T-helper 2 cell treated with Interferon-gamma antibody and Interleukin-4, amounts not matched to agents 5 μg/mL and 100 μg/mL, for 36 hours (primary cell): ENCODE measurements around the gene GPC3.
A peak's percentile ranks its signal among the peaks of the same experiment; 100 is the strongest.

Experiments used
- DNase-seq: peaks from one replicate; pipeline ENCODE4 v3.0.0; 2021; ENCODE audit warnings: low spot score
- H3K27ac Mint-ChIP-seq: one replicate; pipeline ENCODE4 v1.8.0; 2021; ENCODE audit warnings: mild to moderate bottlenecking, mixed read lengths
- H3K27me3 Mint-ChIP-seq: one replicate; pipeline ENCODE4 v1.8.0; 2021; ENCODE audit warnings: low read depth, mixed read lengths
- H3K36me3 Mint-ChIP-seq: one replicate; pipeline ENCODE4 v1.8.0; 2021; ENCODE audit warnings: low read depth, mixed read lengths
- H3K4me1 Mint-ChIP-seq: one replicate; pipeline ENCODE4 v1.8.0; 2021; ENCODE audit warnings: low read depth, mixed read lengths
- H3K4me3 Mint-ChIP-seq: one replicate; pipeline ENCODE4 v1.8.0; 2022; ENCODE audit warnings: mild to moderate bottlenecking, moderate library complexity, mixed read lengths
- H3K9me3 Mint-ChIP-seq: one replicate; pipeline ENCODE4 v1.8.0; 2021; ENCODE audit warnings: mixed read lengths

GPC3 gene

DNA sequence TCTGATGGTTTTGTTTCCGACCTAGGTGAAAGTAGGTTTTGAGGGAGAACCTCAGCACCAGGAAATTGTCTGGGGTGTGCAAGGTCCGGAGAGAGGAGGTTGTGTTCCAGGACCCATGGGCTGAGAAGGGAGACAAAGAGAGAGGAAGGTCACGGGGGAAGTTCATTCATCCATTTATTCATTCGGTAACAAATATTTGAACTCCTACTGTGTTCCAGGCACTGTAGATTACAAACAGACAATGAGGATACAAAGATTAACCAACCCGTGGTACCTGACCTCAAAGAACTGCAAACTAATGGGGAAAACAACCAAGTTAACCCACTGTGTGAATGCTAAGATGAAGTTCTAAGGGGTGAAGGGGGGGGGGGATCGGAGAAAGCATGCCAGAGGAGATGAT, 1.8 kb upstream of the GPC3 start:
- no peak overlapping the region for H3K27ac Mint-ChIP-seq
- no peaks in the 10 kb centered on the region for H3K9me3 Mint-ChIP-seq
- DNase-seq: no peak
- peaks cover 31% of the 10 kb centered on the region for H3K27me3 Mint-ChIP-seq
- peaks cover 3% of the 10 kb centered on the region for H3K4me1 Mint-ChIP-seq
- no peaks in the 10 kb centered on the region for H3K36me3 Mint-ChIP-seq
- H3K4me3 Mint-ChIP-seq: no peak overlapping the region

DNA sequence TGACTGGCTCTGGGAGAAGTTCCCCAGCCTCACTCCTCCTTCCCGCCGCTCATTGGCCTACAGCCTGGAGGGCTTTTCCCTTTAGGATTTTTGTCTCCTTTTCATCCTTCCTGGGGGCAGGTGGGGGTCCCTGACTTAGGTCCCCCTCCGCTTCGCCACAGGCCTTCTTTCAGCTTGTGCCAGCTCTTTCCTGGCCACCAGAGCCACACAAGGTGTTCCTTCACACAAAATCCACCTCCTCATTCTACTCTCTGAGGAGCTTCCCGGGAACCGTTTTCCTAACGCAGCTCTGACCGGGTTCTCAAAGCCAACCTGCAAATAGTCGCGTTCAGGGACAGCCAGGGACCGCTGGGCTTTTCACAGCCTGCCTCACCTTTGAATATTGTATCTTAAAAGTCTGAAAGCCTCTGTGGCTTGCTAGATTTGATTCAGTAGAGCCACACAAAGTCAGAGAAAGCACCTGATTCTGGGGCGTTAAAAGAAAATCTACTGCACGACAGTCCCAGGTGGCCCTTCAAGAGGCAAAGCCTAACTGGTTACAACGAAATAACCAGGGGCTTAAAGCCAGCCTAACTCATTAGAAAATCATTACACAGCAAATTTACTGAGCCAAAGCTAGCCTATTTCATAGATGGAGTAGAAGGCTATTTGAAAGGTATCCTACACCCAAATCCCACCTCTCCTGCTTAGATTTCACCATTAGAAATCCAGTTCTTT, 731 bp upstream of the GPC3 start:
- no peaks in the 10 kb centered on the region for H3K36me3 Mint-ChIP-seq
- peaks cover 38% of the 10 kb centered on the region for H3K27me3 Mint-ChIP-seq
- H3K27ac Mint-ChIP-seq: no peak overlapping the region
- no peak for DNase-seq
- H3K9me3 Mint-ChIP-seq: no peaks in the 10 kb centered on the region
- H3K4me1 Mint-ChIP-seq: peaks cover 3% of the 10 kb centered on the region
- H3K4me3 Mint-ChIP-seq: peak overlapping the region; percentile 76

DNA sequence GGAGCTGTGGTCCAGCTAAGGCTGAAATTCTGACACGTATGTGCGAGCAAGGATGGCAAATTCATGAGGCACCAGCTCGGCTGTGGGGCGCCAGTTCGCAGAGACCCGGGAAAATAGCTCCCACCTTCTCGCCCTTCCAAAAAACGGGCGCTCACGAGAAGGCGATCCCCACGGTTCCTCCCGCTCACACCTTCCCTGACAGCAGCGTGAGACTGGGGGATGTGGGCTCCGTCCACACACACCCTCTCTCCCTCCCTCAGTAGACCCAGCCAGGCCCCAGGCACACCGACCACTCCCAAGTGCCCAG, 584 bp downstream of the GPC3 start:
- peaks cover 40% of the 10 kb centered on the region for H3K27me3 Mint-ChIP-seq
- peaks cover 3% of the 10 kb centered on the region for H3K4me1 Mint-ChIP-seq
- H3K36me3 Mint-ChIP-seq: no peaks in the 10 kb centered on the region
- no peak overlapping the region for H3K27ac Mint-ChIP-seq
- DNase-seq: no peak
- H3K4me3 Mint-ChIP-seq: no peak overlapping the region
- no peaks in the 10 kb centered on the region for H3K9me3 Mint-ChIP-seq

DNA sequence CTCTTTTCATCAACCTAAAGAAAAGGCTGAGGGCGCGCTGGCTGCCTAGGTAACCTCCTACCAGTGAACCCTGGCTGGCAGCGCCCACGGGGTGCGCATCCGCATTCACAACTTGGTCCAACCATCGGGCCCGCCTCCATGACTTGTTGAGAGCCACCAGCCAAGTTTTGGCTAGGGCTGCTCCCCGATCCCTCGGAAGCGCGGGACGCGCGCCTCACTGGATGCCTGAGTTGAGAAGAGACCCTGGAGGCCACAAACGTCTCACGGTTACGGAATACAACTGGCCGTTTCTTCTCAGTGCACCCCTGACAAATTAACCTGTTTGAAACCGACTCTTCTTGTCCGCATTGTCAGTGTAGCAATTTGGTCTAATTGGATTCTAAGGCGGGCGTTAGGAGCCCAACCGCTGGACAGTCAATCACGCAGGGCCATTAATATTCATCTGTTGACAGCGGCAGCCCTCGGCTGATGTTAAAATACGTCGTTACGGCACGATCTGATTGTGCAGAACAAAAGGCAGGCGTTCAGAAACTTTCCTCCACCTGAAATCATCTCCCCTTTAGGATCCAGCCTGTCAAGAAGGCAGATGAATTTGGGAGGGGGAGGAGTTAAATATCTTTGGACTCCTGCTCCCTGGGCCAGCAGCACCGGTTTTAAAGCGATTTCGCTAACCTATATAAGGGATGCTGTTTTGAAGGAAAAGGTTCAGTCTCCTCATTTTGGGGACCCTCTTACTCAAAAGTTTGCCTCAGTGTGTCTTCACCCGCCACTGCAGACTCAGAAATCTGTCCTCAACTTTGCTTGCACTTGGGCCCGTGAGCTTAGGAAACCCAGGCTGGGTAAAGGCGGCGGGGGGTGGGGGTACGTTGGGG, 1.2 kb downstream of the GPC3 start:
- H3K9me3 Mint-ChIP-seq: no peaks in the 10 kb centered on the region
- H3K36me3 Mint-ChIP-seq: no peaks in the 10 kb centered on the region

DNA sequence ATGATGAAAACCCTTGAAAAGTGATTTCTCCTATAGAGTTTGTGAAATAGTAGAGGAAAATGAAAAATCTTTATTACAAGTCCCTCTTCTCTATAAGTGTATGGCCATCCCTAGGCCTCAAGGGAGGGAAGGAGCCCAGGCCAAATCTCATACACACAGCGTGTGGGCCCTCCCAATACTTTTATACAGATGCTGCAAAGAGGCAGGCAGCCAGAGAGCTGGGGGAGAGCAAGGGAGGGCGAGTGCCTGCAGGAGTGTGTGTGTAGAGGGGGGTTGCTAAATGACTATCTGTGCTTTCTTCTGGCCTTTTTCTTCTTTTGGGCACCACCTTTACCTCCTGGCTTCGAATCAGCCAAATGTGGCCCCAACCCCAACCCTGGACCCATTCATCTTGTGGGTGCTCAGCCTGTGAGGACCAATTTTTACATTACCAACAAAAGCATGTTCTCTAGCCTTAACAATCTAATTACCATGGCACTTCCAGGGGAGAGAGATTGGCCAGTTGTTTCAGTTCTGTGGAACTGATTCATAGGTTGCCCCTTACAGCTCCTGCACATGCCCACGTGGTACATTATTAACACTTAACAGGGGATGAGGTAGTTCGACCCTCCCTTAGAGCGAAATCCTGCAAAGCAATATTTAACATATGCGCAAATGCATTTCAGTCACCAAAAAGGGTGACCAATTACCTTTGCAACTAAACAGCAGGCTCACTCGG, 2.0 kb downstream of the GPC3 start:
- no peak overlapping the region for H3K27ac Mint-ChIP-seq
- no peak for DNase-seq
- H3K27me3 Mint-ChIP-seq: peaks cover 40% of the 10 kb centered on the region
- no peaks in the 10 kb centered on the region for H3K9me3 Mint-ChIP-seq
- H3K36me3 Mint-ChIP-seq: no peaks in the 10 kb centered on the region
- H3K4me3 Mint-ChIP-seq: no peak overlapping the region
- H3K4me1 Mint-ChIP-seq: peaks cover 3% of the 10 kb centered on the region

More for the DNA sequence above, 1.2 kb downstream of the GPC3 start:
- peaks cover 3% of the 10 kb centered on the region for H3K4me1 Mint-ChIP-seq
- H3K4me3 Mint-ChIP-seq: peak overlapping the region; percentile 47
- no peak for DNase-seq
- no peak overlapping the region for H3K27ac Mint-ChIP-seq
- H3K27me3 Mint-ChIP-seq: peaks cover 40% of the 10 kb centered on the region

DNA sequence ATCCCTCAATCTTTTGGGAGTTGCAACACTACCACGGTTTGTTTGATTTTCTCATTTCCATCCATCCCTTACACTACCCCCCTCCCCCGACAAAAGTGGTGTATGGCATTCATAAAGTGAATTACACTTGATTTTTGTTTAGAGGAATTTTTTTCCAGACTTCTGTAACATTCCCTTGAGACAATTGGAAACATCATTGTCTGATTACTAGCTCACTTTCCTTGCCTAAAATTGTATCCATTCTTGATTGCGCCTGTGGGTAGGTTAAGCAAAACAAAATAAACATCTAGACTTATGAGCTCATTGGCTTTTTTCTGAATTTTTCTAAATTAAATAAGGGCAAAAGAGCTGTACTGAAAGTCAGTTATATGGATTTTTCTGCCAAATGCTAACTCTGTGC, 3.5 kb downstream of the GPC3 start:
- no peaks in the 10 kb centered on the region for H3K9me3 Mint-ChIP-seq
- H3K27ac Mint-ChIP-seq: no peak overlapping the region
- no peak overlapping the region for H3K4me3 Mint-ChIP-seq
- H3K27me3 Mint-ChIP-seq: peaks cover 29% of the 10 kb centered on the region
- H3K36me3 Mint-ChIP-seq: no peaks in the 10 kb centered on the region
- peaks cover 3% of the 10 kb centered on the region for H3K4me1 Mint-ChIP-seq
- DNase-seq: no peak

DNA sequence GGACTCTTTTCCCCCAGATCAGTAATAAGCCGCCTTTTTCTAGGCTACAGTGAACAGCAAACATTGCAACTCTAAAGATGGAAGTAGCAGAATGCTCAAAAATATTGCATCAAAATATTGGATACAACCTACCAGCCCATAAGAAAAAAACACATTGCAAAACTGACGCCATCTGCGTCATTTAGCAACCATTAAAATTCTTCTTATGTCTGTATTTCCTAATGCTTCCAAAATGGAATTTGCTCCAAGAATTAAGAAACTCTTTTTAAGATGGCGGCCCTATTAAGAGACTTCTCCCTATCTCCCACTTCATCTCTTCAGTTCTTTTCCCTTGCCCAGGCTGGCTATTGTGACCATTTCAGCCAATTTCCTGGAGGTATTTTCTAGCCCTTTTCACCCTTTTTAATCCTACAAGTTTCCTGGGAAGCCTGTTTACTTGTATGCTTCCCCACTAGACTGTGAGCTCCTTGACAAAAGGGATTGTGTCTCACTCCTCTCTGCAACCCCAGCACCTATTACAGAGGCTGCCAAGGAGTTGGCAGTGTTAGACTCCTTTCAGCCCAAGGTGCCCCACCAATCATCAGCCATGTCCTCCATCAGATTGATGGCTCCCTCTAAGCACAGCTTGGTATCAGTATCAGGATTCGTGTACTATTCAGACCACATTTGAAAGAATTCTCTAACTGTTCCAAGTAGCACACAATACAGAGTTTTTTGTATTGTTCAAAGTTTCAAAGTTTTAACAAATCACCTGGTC, 4.4 kb downstream of the GPC3 start:
- Mint-ChIP-seq H3K36me3 (no peaks in the 10 kb centered on the region), H3K27ac (no peak overlapping the region), H3K9me3 (no peaks in the 10 kb centered on the region), H3K4me1 (peaks cover 1% of the 10 kb centered on the region), H3K27me3 (peaks cover 28% of the 10 kb centered on the region), H3K4me3 (no peak overlapping the region)
- DNase-seq: no peak

DNA sequence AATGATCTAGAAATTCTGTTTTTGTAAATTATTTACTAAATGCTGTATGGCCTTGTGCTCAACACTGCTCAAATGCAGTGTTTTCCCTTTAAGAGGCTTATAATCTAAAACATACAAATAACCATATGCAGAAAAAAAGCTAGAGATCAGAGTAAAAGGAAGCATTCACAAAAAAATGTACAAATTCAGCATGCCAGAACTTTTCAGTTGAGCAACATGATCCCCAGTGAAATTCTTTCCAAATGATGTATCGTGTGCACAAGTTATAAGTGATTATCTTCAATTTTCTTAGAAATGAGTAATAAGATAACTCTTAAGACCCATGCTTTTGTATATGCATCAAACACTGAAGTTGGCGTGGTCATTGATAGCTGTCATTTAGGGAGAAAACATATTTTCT, 5.0 kb downstream of the GPC3 start:
- H3K36me3 Mint-ChIP-seq: no peaks in the 10 kb centered on the region
- no peak overlapping the region for H3K27ac Mint-ChIP-seq
- H3K9me3 Mint-ChIP-seq: no peaks in the 10 kb centered on the region
- no peak overlapping the region for H3K4me3 Mint-ChIP-seq
- H3K27me3 Mint-ChIP-seq: peaks cover 28% of the 10 kb centered on the region
- H3K4me1 Mint-ChIP-seq: no peaks in the 10 kb centered on the region
- DNase-seq: no peak

DNA sequence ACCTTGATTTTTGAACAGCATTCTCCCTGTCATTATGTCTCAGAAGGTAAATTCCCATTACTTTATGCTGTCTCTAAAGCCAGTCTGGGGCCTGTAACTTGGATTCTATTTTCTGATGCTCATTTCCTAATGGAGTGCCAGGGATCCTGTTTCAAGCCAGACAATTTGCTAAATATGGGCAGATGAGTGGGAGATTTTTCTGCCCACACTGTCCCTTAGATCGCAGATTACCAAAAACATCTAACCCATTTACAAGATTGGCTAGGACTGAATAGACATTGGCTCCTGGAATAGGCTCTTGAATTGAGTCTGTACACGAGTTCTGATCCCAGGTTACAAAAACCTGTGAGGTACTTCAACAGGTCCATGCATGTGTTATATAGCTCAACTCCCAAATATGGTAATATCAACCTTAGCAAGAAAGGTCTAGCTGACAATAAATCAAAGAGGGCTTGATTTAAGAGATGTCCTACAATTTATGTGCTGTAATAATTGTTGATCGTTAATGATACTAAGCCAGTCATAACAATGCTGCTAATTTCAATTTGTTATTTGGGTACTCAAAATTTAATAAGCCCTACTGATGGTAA, 5.7 kb downstream of the GPC3 start:
- Mint-ChIP-seq H3K4me3 (no peak overlapping the region), H3K9me3 (no peaks in the 10 kb centered on the region), H3K27ac (no peak overlapping the region), H3K4me1 (no peaks in the 10 kb centered on the region), H3K36me3 (no peaks in the 10 kb centered on the region), H3K27me3 (peaks cover 30% of the 10 kb centered on the region)
- DNase-seq: no peak

DNA sequence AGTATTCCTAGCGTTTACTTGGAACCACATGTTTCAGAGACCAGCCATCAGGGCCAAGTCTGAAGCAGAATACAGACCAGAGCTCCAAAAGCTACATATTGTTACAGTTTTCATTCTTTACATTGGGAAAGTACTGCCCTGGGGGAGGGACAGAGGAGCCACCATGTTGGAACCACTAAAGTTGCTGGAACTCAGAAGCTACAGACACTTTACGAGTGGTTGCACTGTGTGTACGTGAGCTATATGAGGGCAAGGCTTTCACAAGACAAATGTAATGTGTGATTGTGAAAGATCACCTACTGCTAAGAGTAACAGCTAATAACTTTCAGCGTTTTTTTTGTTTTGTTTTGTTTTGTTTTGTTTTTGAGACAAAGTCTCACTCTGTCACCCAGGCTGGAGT, 11.7 kb downstream of the GPC3 start:
- peaks cover 13% of the 10 kb centered on the region for H3K27me3 Mint-ChIP-seq

DNA sequence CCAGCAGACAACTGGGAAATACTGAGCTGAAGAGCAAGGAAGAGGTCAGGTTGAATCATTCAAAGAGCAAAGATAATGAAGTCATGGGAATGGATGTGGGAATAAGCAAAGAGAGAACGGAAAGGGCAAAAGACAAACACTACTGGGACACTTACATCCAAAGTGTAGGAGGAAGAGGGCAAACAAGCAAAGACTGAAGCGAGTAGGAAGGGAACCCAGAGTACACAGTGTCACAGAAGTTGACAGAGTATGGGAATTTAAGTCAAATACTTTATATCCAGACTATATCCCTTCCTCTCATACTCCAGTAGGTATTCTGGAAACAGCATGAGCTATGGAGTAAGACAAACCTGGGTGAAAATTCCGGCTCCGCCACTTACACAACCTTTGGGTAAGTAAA, 12.5 kb downstream of the GPC3 start:
- Mint-ChIP-seq H3K36me3 (no peaks in the 10 kb centered on the region), H3K27ac (no peak overlapping the region), H3K4me1 (no peaks in the 10 kb centered on the region), H3K27me3 (peaks cover 13% of the 10 kb centered on the region), H3K4me3 (no peak overlapping the region), H3K9me3 (no peaks in the 10 kb centered on the region)
- no peak for DNase-seq

More for the DNA sequence above, 11.7 kb downstream of the GPC3 start:
- Mint-ChIP-seq H3K27ac (no peak overlapping the region), H3K4me1 (no peaks in the 10 kb centered on the region), H3K4me3 (no peak overlapping the region), H3K36me3 (no peaks in the 10 kb centered on the region), H3K9me3 (no peaks in the 10 kb centered on the region)
- no peak for DNase-seq

DNA sequence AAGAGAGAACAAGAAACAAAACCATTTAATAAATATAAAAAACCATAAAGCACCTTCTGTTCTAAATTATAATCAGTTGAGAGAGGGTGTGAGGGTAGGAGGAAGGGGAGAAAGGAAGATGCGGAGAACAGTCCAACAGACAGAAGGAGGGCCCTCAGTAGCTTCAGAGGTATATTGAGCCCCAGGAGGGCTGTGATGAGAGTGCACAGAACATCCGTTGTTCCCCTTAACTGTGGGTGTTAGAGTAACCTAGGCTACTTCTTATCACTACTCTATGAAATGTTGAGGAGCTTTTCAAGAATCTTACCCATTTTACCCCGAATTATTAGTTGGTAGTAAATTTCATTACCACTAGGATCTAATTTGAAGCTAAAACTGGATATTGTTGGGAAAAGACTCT, 13.8 kb downstream of the GPC3 start:
- Mint-ChIP-seq H3K27me3 (peaks cover 13% of the 10 kb centered on the region), H3K4me1 (no peaks in the 10 kb centered on the region), H3K36me3 (no peaks in the 10 kb centered on the region), H3K27ac (no peak overlapping the region), H3K4me3 (no peak overlapping the region), H3K9me3 (no peaks in the 10 kb centered on the region)
- no peak for DNase-seq

DNA sequence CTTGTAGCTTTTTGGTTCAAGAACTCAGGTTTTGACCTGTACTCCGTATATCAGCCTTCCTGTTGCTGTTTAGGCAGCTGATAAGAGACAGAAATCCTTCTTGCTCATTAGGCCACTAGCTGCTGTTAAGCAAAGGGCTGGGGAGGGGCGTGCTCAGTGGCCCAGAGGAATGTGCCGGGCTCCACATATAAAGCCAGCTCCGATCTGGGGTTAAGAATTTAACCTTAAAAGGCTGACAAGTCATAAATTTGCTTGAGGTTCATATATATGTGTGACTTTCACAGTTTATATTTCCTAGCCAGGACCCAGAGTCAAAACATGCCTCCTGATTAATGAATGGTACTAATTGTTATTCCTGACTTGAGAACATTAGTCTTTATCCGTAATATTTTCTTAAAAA, 15.3 kb downstream of the GPC3 start:
- no peaks in the 10 kb centered on the region for H3K9me3 Mint-ChIP-seq
- H3K27me3 Mint-ChIP-seq: peaks cover 13% of the 10 kb centered on the region
- no peaks in the 10 kb centered on the region for H3K36me3 Mint-ChIP-seq
- DNase-seq: no peak
- no peaks in the 10 kb centered on the region for H3K4me1 Mint-ChIP-seq
- H3K4me3 Mint-ChIP-seq: no peak overlapping the region
- H3K27ac Mint-ChIP-seq: no peak overlapping the region
